GM23338 (cell line): ENCODE measurements around the gene WWC1. TPM values are rescaled to one million over a fixed set of nuclear protein-coding genes. Genes with fewer than 3 reads are reported as not detected.

Source experiments
- ATAC-seq: fragments of 200-7000 bp; cut with Tn5 transposase; 3 replicates; pipeline ENCODE4 v1.9.1; 2020
- DNase-seq: peaks from one replicate; pipeline ENCODE4 v3.0.0-alpha.2; 2015; ENCODE audit warnings: low spot score
- H2AFZ ChIP-seq: fragments of 200-600 bp; sonication (generic); 2 replicates; pipeline ENCODE4 v1.8.0; 2016; ENCODE audit warnings: antibody characterized with exemption, mild to moderate bottlenecking, moderate library complexity
- H3F3A ChIP-seq: fragments of 200-600 bp; sonication (generic); replicated peaks from 2 replicates; pipeline ENCODE4 v1.8.0; 2017; ENCODE audit warnings: antibody characterized with exemption, mixed run types, low read depth
- H3K27ac ChIP-seq: fragments of 200-600 bp; sonication (generic); 2 replicates; pipeline ENCODE4 v1.6.1; 2016; ENCODE audit warnings: low read depth
- H3K27me3 ChIP-seq: fragments of 200-600 bp; sonication (generic); 2 replicates; pipeline ENCODE4 v1.8.0; 2016; ENCODE audit warnings: mild to moderate bottlenecking, mixed run types, moderate library complexity; ENCODE audit not compliant: insufficient read depth
- H3K36me3 ChIP-seq: fragments of 200-600 bp; sonication (generic); 2 replicates; pipeline ENCODE4 v1.8.0; 2016; ENCODE audit warnings: mild to moderate bottlenecking; ENCODE audit not compliant: insufficient read depth
- H3K4me1 ChIP-seq: fragments of 200-600 bp; sonication (generic); 2 replicates; pipeline ENCODE4 v1.8.0; 2016; ENCODE audit warnings: mild to moderate bottlenecking, moderate library complexity; ENCODE audit not compliant: insufficient read depth
- H3K4me2 ChIP-seq: fragments of 200-600 bp; sonication (generic); 2 replicates; pipeline ENCODE4 v1.7.1; 2017; ENCODE audit warnings: mixed run types
- H3K4me3 ChIP-seq: fragments of 200-600 bp; sonication (generic); 2 replicates; pipeline ENCODE4 v1.6.1; 2016; ENCODE audit warnings: mixed run types
- H3K79me2 ChIP-seq: fragments of 200-600 bp; sonication (generic); replicated peaks from 2 replicates; pipeline ENCODE4 v1.8.0; 2017; ENCODE audit warnings: mild to moderate bottlenecking; ENCODE audit not compliant: insufficient read depth
- H3K9me2 ChIP-seq: fragments of 200-600 bp; sonication (generic); 2 replicates; pipeline ENCODE4 v1.8.0; 2017; ENCODE audit not compliant: insufficient read depth
- H4K20me1 ChIP-seq: fragments of 200-600 bp; sonication (generic); replicated peaks from 2 replicates; pipeline ENCODE4 v1.8.0; 2017; ENCODE audit warnings: mild to moderate bottlenecking; ENCODE audit not compliant: insufficient read depth
- H3K27ac Mint-ChIP-seq: 2 replicates; pipeline ENCODE4 v1.8.0; 2020; ENCODE audit warnings: inconsistent platforms, mild to moderate bottlenecking, moderate library complexity, mixed read lengths
- H3K27me3 Mint-ChIP-seq: 3 replicates; pipeline ENCODE4 v1.8.0; 2022; ENCODE audit warnings: low read depth, mild to moderate bottlenecking, moderate library complexity, mixed read lengths, inconsistent platforms; ENCODE audit not compliant: insufficient read depth, poor library complexity
- H3K36me3 Mint-ChIP-seq: 3 replicates; pipeline ENCODE4 v1.8.0; 2021; ENCODE audit warnings: low read depth, mild to moderate bottlenecking, inconsistent platforms, moderate library complexity, mixed read lengths
- H3K4me1 Mint-ChIP-seq: 3 replicates; pipeline ENCODE4 v1.8.0; 2020; ENCODE audit warnings: mild to moderate bottlenecking, inconsistent platforms, mixed read lengths
- H3K4me3 Mint-ChIP-seq: 3 replicates; pipeline ENCODE4 v1.8.0; 2021; ENCODE audit warnings: moderate library complexity, mild to moderate bottlenecking, inconsistent platforms, mixed read lengths
- H3K9me3 Mint-ChIP-seq: 3 replicates; pipeline ENCODE4 v1.8.0; 2020; ENCODE audit warnings: moderate library complexity, mild to moderate bottlenecking, inconsistent platforms, mixed read lengths
- CREB1 ChIP-seq: fragments of 250-450 bp; sonication (Bioruptor Pico); IDR thresholded peaks from 2 replicates; pipeline ENCODE4 v1.5.0; 2020; ENCODE audit warnings: low read depth, mild to moderate bottlenecking, moderate library complexity
- JUNB ChIP-seq: IDR thresholded peaks from one replicate; pipeline ENCODE4 v1.6.1; 2016; ENCODE audit warnings: antibody characterized with exemption; ENCODE audit not compliant: unreplicated experiment
- NANOG ChIP-seq: IDR thresholded peaks from 2 replicates; pipeline ENCODE4 v1.6.1; 2016; ENCODE audit warnings: antibody characterized with exemption, borderline replicate concordance
- POLR2AphosphoS5 ChIP-seq: IDR thresholded peaks from 2 replicates; pipeline ENCODE4 v1.6.1; 2016; ENCODE audit warnings: antibody characterized with exemption, low read depth
- ZNF114 ChIP-seq: fragments of 250-450 bp; sonication (Bioruptor Pico); IDR thresholded peaks from 2 replicates; pipeline ENCODE4 v1.5.0; 2020; ENCODE audit warnings: mild to moderate bottlenecking, moderate library complexity
- ZNF462 ChIP-seq: fragments of 250-450 bp; sonication (Bioruptor Pico); IDR thresholded peaks from 2 replicates; pipeline ENCODE4 v1.5.0; 2020; ENCODE audit warnings: mild to moderate bottlenecking, moderate library complexity
- polyA plus RNA-seq: library from polyadenylated mRNA; unstranded; fragments of >200 nt; fragmentation: Nextera tagmentation; extraction: Ambion mirVana; gene quantifications from 2 replicates; pipeline ENCODE4 v1.2.1, GENCODE V29; 2016
- total RNA-seq: library from RNA; depleted of rRNA; stranded (reverse); fragments of >200 nt; shearing (Covaris generic); gene quantifications from 2 replicates; pipeline ENCODE4 v1.2.3, GENCODE V29; 2014

WWC1 gene
- total and polyA plus RNA-seq, 2 experiments from 2014 or later = 25.4 to 27.8 TPM

DNA sequence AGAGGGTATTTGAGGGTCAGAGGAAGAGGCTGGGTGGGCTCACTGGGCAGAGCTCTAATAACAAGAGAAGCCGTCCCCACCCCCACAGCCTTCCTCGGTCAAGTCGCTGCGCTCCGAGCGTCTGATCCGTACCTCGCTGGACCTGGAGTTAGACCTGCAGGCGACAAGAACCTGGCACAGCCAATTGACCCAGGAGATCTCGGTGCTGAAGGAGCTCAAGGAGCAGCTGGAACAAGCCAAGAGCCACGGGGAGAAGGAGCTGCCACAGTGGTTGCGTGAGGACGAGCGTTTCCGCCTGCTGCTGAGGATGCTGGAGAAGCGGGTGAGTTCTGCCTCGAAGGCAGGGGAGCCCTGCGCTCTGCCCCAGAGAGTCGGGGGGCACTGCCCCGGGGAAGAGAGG is 173.2 kb downstream of the WWC1 start:
- ATAC-seq (no peak), DNase-seq (no peak)
- no peak overlapping the region for H3K4me3 Mint-ChIP-seq
- no peak overlapping the region for H3K27ac ChIP-seq
- H3K4me3 ChIP-seq = no peak overlapping the region
- H3K36me3 ChIP-seq = no peaks in the 10 kb centered on the region; the same call in 1 of the 2 replicates
- H2AFZ ChIP-seq = no peak overlapping the region
- peaks cover 5% of the 10 kb centered on the region for H3K27me3 Mint-ChIP-seq
- H3K9me3 Mint-ChIP-seq = no peaks in the 10 kb centered on the region
- H3K36me3 Mint-ChIP-seq = peaks cover 47% of the 10 kb centered on the region
- H3K4me2 ChIP-seq = no peak overlapping the region
- TF ChIP-seq ZNF462 (CRISPR knock-in tag) (no peak), NANOG (no peak), JUNB (no peak), ZNF114 (CRISPR knock-in tag) (no peak)
- no peaks in the 10 kb centered on the region for H3F3A ChIP-seq
- no peak overlapping the region for H3K27ac Mint-ChIP-seq
- no peaks in the 10 kb centered on the region for H3K9me2 ChIP-seq
- H3K4me1 Mint-ChIP-seq = no peaks in the 10 kb centered on the region
- H3K27me3 ChIP-seq = no peaks in the 10 kb centered on the region
- no peaks in the 10 kb centered on the region for H3K79me2 ChIP-seq
- no peaks in the 10 kb centered on the region; the same call in 1 of the 2 replicates for H4K20me1 ChIP-seq
- no peaks in the 10 kb centered on the region for H3K4me1 ChIP-seq

GRCh38 chr5:168467755-168468330 is 176.4 kb downstream of the WWC1 start:
- no peak overlapping the region for H3K4me3 ChIP-seq
- no peaks in the 10 kb centered on the region for H3K4me1 Mint-ChIP-seq
- no peaks in the 10 kb centered on the region for H3K9me2 ChIP-seq
- H3K27ac ChIP-seq = no peak overlapping the region
- H2AFZ ChIP-seq = no peak overlapping the region
- peaks cover 37% of the 10 kb centered on the region for H3K36me3 Mint-ChIP-seq
- H3K79me2 ChIP-seq = no peaks in the 10 kb centered on the region
- no peak overlapping the region for H3K4me2 ChIP-seq
- no peak overlapping the region for H3K27ac Mint-ChIP-seq
- no peak overlapping the region for H3K4me3 Mint-ChIP-seq
- no peak for ATAC-seq
- no peaks in the 10 kb centered on the region for H3K4me1 ChIP-seq
- TF ChIP-seq POLR2AphosphoS5 (no peak), CREB1 (CRISPR knock-in tag) (no peak)
- peaks cover 5% of the 10 kb centered on the region for H3K27me3 Mint-ChIP-seq
- no peaks in the 10 kb centered on the region for H3F3A ChIP-seq
- H3K27me3 ChIP-seq = no peaks in the 10 kb centered on the region
- no peak for DNase-seq
- H3K36me3 ChIP-seq = no peaks in the 10 kb centered on the region; the same call in 1 of the 2 replicates
- H3K9me3 Mint-ChIP-seq = no peaks in the 10 kb centered on the region
- no peaks in the 10 kb centered on the region; the same call in 1 of the 2 replicates for H4K20me1 ChIP-seq
